ENCODE data around the gene FBXO46.
A peak's percentile ranks its signal among the peaks of the same experiment; 100 is the strongest.

Gene FBXO46

GRCh38 chr19:45682117-45682516 is 48.6 kb downstream of the FBXO46 start:
- DNase-seq: peak in 1 of 14 donors; percentile 22

- peak in 13 of 14 donors; percentile 38 to 91 (median 74) for DNase-seq
Measured at GRCh38 chr19:45681391-45682015, 49.2 kb downstream of the FBXO46 start.

- peak in 11 of 14 donors; percentile 9 to 76 (median 38) for DNase-seq
Measured at GRCh38 chr19:45677351-45678230, 53.1 kb downstream of the FBXO46 start.

GRCh38 chr19:45676851-45677263 is 53.8 kb downstream of the FBXO46 start:
- DNase-seq: no peak

- DNase-seq: no peak
Measured at GRCh38 chr19:45674946-45675345, 55.8 kb downstream of the FBXO46 start.

- DNase-seq: peak in 11 of 14 donors; percentile 10 to 76 (median 42)
Measured at GRCh38 chr19:45670670-45671453, 59.8 kb downstream of the FBXO46 start.

- DNase-seq: peak in 2 of 14 donors; percentile 35 to 39
Measured at GRCh38 chr19:45668342-45668871, 62.3 kb downstream of the FBXO46 start.

- DNase-seq: peak in 5 of 14 donors; percentile 7 to 37 (median 19)
Measured at GRCh38 chr19:45667620-45668341, 62.9 kb downstream of the FBXO46 start, which contains the start of gene GIPR. Gene GIPR (plus strand): TSS chr19:45668221. CDS start chr19:45669521, 1,300 bp downstream.

- no peak for DNase-seq
Measured at GRCh38 chr19:45664575-45664974, 66.1 kb downstream of the FBXO46 start.

- DNase-seq: no peak
Measured at GRCh38 chr19:45663800-45664199, 66.9 kb downstream of the FBXO46 start.

- no peak for DNase-seq
Measured at GRCh38 chr19:45660636-45661035, 70.1 kb downstream of the FBXO46 start.

Data from C1 segment of cervical spinal cord (tissue), 14 donors.